Dendritic cell treated with granulocyte-macrophage colony-stimulating factor and Interleukin-4, amounts not matched to agents 40 ng/mL and 50 ng/mL, for 4 days (primary cell): ENCODE data around the gene GRB10.
"Not testable (repeated sequence)": the region's sequence is repeated elsewhere in the genome, so short reads cannot be mapped to it uniquely, and the experiment has no call there.

Source experiments
- H3K27ac Mint-ChIP-seq: one replicate; pipeline ENCODE4 v1.8.0; 2022; ENCODE audit warnings: mild to moderate bottlenecking, mixed read lengths
- H3K27me3 Mint-ChIP-seq: one replicate; pipeline ENCODE4 v1.8.0; 2022; ENCODE audit warnings: mild to moderate bottlenecking, mixed read lengths
- H3K36me3 Mint-ChIP-seq: one replicate; pipeline ENCODE4 v1.8.0; 2022; ENCODE audit warnings: low read depth, mixed read lengths
- H3K4me1 Mint-ChIP-seq: one replicate; pipeline ENCODE4 v1.8.0; 2022; ENCODE audit warnings: low read depth, mixed read lengths
- H3K4me3 Mint-ChIP-seq: one replicate; pipeline ENCODE4 v1.8.0; 2022; ENCODE audit warnings: mild to moderate bottlenecking, moderate library complexity, mixed read lengths
- H3K9me3 Mint-ChIP-seq: one replicate; pipeline ENCODE4 v1.8.0; 2022; ENCODE audit warnings: mixed read lengths
- intact Hi-C: fragments of 100-400 bp; cut with micrococcal nuclease; formaldehyde crosslinking; loops from one replicate; pipeline ENCODE4 v1.15.0; 2022

Gene GRB10

GRCh38 chr7:50558294-50559053 is 224.2 kb downstream of the GRB10 start:
- no peak overlapping the region for H3K4me3 Mint-ChIP-seq
- H3K4me1 Mint-ChIP-seq, result no peaks in the 10 kb centered on the region
- no peak overlapping the region for H3K27ac Mint-ChIP-seq
- H3K27me3 Mint-ChIP-seq, result peaks cover 18% of the 10 kb centered on the region
- H3K9me3 Mint-ChIP-seq, result no peaks in the 10 kb centered on the region
- no peaks in the 10 kb centered on the region for H3K36me3 Mint-ChIP-seq
- intact Hi-C loops, result no loop called here

DNA sequence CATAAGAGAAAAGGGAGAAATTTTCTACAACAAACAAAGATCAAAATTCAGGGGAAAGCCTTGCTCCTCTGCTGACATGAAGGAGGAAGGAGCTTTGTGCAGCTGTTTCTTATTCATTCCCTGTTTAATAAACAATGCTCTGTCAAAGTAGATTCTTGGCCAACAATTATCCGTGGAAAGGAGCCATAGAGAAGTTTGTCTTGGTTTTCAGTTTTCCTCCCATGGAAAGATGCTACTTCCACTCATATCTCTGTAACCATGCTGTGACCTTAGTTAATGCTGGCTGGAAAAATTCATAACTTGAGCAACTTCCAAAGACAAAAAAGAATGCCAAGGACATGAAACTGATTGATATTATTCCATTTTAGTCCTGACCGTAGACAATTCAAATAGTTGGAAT is 225.6 kb downstream of the GRB10 start:
- peaks cover 18% of the 10 kb centered on the region for H3K27me3 Mint-ChIP-seq
- no peaks in the 10 kb centered on the region for H3K9me3 Mint-ChIP-seq
- H3K4me1 Mint-ChIP-seq, result no peaks in the 10 kb centered on the region
- H3K36me3 Mint-ChIP-seq, result no peaks in the 10 kb centered on the region
- no peak overlapping the region for H3K4me3 Mint-ChIP-seq
- no peak overlapping the region for H3K27ac Mint-ChIP-seq
- intact Hi-C loops, result no loop called here

- Mint-ChIP-seq H3K36me3 (no peaks in the 10 kb centered on the region), H3K9me3 (no peaks in the 10 kb centered on the region), H3K4me3 (no peak overlapping the region), H3K4me1 (no peaks in the 10 kb centered on the region), H3K27ac (no peak overlapping the region), H3K27me3 (peaks cover 18% of the 10 kb centered on the region)
- intact Hi-C loops, result no loop called here
Measured at GRCh38 chr7:50556247-50556991, 226.3 kb downstream of the GRB10 start.

DNA sequence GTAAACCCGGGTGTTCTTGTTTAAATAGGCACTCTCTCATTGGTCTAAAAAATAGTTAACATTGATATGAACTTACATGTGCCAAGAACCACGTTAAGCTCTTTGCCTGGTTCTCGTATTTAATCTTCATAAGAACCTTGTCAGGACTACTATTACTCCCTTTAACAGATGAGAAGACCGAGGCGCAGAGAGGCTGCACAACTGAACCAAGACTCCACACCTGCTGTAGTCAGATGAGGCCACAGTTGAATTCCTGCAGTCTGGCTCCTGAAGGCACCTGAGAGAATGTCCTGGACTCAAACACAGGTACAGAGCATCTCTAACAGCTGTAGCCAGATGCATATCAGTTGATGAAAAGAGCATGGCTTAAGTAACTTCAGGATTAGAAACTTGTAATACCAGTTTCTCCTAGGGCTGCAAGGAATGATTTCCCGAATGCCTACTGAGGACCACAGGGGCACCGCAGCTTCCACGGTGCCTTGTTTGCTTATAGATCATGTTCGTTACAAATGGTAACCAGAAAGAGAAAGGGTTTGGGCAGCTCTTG is 227.0 kb downstream of the GRB10 start:
- H3K27ac Mint-ChIP-seq, result no peak overlapping the region
- peaks cover 15% of the 10 kb centered on the region for H3K27me3 Mint-ChIP-seq
- no peaks in the 10 kb centered on the region for H3K9me3 Mint-ChIP-seq
- no peaks in the 10 kb centered on the region for H3K4me1 Mint-ChIP-seq
- H3K36me3 Mint-ChIP-seq, result no peaks in the 10 kb centered on the region
- H3K4me3 Mint-ChIP-seq, result no peak overlapping the region
- intact Hi-C loops, result no loop called here

DNA sequence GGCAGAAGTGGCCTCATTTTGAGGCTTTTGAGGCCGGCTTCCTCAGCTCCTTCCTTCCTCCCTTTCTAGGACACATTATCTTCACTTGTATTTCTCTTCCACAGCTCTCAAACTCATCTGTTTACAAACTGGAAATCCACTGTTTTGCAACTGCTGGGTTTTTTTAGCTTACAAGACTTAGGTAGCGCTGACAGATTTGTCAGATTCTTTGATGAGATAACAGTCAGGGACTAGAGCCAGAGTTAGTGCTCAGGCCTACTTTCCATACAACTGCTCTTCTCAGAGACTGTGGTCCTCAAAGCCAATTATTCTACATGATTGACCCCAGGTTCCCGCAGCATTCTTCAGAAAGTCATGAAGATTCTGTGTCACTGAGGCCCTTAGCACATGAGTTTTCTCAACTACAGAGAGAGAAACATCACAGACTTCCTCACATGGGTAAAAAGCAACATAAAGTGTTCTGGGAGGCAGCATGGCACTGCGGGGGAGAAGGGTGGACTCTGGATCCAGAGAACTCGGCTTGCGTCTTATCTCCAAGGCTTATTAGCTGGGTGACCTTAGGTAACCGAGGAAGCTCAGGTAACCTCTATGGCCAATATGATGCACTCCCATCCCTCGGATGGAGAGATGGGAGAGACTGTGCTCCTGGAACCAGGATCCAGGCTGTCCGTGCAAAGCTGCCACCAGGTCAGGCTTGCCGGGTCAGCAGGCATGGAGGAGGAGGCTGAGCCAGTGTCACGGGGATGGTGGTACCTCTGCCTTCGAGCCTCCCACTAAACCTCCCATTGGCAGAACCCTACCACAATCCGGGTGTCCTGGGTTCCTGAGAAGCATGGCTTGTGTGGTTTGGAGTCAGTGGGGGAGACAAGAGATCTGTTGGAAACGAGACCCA is 228.0 kb downstream of the GRB10 start:
- H3K9me3 Mint-ChIP-seq, result no peaks in the 10 kb centered on the region
- intact Hi-C loops, result no loop called here
- H3K4me1 Mint-ChIP-seq, result no peaks in the 10 kb centered on the region
- no peaks in the 10 kb centered on the region for H3K36me3 Mint-ChIP-seq
- H3K27me3 Mint-ChIP-seq, result peaks cover 11% of the 10 kb centered on the region
- no peak overlapping the region for H3K4me3 Mint-ChIP-seq
- no peak overlapping the region for H3K27ac Mint-ChIP-seq

- no peak overlapping the region for H3K27ac Mint-ChIP-seq
- H3K36me3 Mint-ChIP-seq, result no peaks in the 10 kb centered on the region
- peaks cover 6% of the 10 kb centered on the region for H3K27me3 Mint-ChIP-seq
- H3K4me1 Mint-ChIP-seq, result no peaks in the 10 kb centered on the region
- H3K9me3 Mint-ChIP-seq, result no peaks in the 10 kb centered on the region
- intact Hi-C loops, result no loop called here
- no peak overlapping the region for H3K4me3 Mint-ChIP-seq
Measured at GRCh38 chr7:50553973-50554372, 228.7 kb downstream of the GRB10 start.

GRCh38 chr7:50552921-50553320 is 229.8 kb downstream of the GRB10 start:
- no peaks in the 10 kb centered on the region for H3K36me3 Mint-ChIP-seq
- intact Hi-C loops, result no loop called here
- no peak overlapping the region for H3K27ac Mint-ChIP-seq

DNA sequence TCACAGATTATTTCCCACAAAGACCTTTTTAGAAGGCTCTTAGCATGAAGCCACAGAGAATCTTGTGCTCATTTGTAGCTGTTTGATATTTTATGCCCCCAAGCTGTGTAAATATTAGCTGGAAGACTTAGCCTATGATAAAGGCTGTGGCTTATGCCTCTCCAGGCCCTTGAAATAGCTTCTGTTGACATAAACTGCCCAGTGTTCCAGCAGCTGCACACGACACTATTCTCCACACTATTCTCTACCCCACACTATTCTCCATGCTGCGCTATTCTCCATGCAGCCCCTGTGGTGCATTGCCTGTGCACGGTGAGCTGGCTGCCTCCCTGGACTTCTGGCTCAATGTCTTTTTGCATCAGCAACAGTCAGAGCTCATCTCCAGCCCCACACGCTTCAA is 230.6 kb downstream of the GRB10 start:
- Mint-ChIP-seq H3K27me3 (peaks cover 1% of the 10 kb centered on the region), H3K27ac (no peak overlapping the region), H3K36me3 (no peaks in the 10 kb centered on the region), H3K4me3 (no peak overlapping the region), H3K9me3 (no peaks in the 10 kb centered on the region), H3K4me1 (no peaks in the 10 kb centered on the region)
- intact Hi-C loops, result no loop called here

More at GRCh38 chr7:50552921-50553320, 229.8 kb downstream of the GRB10 start:
- H3K9me3 Mint-ChIP-seq, result no peaks in the 10 kb centered on the region
- peaks cover 1% of the 10 kb centered on the region for H3K27me3 Mint-ChIP-seq
- no peaks in the 10 kb centered on the region for H3K4me1 Mint-ChIP-seq
- no peak overlapping the region for H3K4me3 Mint-ChIP-seq

GRCh38 chr7:50545613-50546012 is 237.1 kb downstream of the GRB10 start:
- H3K36me3 Mint-ChIP-seq, H3K9me3 Mint-ChIP-seq, H3K4me3 Mint-ChIP-seq, H3K4me1 Mint-ChIP-seq, intact Hi-C loops, H3K27me3 Mint-ChIP-seq, H3K27ac Mint-ChIP-seq: not testable (repeated sequence)

- intact Hi-C loops, result no loop called here
- H3K27me3 Mint-ChIP-seq, result no peaks in the 10 kb centered on the region
Measured at GRCh38 chr7:50544992-50545391, 237.7 kb downstream of the GRB10 start.

DNA sequence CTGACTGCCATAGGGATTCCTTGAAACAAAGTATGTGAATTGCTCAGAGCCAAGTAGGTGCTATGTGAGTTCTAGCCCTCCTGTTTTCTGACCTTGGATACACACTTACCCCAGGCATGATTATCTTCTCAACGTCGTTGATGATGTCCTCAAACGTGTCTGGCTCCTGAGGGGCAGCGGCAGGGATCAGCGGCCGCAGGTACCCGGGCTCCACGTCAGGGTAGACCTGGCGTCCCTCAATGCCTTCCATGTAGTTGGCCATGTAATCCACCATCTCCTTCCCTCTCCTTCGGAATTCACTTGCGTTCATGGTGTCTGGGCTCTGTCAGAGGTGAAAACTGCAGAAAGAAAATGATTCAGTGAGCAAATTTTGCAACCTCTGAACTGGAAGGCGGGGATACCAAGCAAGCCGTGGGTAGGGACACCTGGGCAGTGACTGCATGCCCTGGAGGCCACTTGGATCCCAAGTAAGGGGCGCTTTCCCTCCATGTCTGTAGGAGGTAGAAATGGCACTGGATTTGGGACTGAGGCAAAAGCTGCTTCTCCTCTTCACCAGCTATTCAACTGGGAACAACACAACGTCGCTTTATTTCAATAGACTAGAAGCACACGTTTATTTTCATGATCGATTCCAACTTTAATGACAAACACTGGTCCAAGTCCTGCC is 238.8 kb downstream of the GRB10 start:
- Mint-ChIP-seq H3K4me3 (no peak overlapping the region), H3K4me1 (peaks cover 6% of the 10 kb centered on the region), H3K27me3 (no peaks in the 10 kb centered on the region), H3K9me3 (no peaks in the 10 kb centered on the region), H3K36me3 (no peaks in the 10 kb centered on the region), H3K27ac (no peak overlapping the region)
- intact Hi-C loops, result no loop called here

More at GRCh38 chr7:50544992-50545391, 237.7 kb downstream of the GRB10 start:
- no peaks in the 10 kb centered on the region for H3K36me3 Mint-ChIP-seq
- no peaks in the 10 kb centered on the region for H3K9me3 Mint-ChIP-seq
- no peak overlapping the region for H3K27ac Mint-ChIP-seq
- H3K4me1 Mint-ChIP-seq, result peaks cover 6% of the 10 kb centered on the region
- no peak overlapping the region for H3K4me3 Mint-ChIP-seq

DNA sequence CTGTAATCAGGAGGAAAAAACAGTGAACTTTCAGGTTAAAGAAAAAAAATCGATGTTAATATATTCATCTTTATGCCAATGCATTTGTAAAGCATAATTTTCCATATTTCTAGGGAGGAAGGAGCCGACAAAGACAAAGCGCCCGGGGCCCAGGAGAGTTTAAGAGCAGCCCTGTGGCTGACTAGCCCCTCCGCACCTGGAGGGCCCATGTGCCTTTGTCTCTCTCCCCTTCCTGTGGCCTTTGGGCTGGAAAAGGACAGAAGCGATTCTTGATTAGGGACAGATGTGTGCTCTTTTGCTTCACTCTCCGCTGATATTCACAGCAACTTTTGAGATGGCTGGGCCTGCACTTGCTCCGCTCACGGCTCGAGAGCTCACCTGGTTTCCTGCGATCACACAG is 240.6 kb downstream of the GRB10 start:
- Mint-ChIP-seq H3K4me3 (no peak overlapping the region), H3K9me3 (no peaks in the 10 kb centered on the region), H3K27ac (no peak overlapping the region), H3K36me3 (no peaks in the 10 kb centered on the region), H3K27me3 (no peaks in the 10 kb centered on the region), H3K4me1 (peaks cover 6% of the 10 kb centered on the region)
- intact Hi-C loops, result no loop called here

DNA sequence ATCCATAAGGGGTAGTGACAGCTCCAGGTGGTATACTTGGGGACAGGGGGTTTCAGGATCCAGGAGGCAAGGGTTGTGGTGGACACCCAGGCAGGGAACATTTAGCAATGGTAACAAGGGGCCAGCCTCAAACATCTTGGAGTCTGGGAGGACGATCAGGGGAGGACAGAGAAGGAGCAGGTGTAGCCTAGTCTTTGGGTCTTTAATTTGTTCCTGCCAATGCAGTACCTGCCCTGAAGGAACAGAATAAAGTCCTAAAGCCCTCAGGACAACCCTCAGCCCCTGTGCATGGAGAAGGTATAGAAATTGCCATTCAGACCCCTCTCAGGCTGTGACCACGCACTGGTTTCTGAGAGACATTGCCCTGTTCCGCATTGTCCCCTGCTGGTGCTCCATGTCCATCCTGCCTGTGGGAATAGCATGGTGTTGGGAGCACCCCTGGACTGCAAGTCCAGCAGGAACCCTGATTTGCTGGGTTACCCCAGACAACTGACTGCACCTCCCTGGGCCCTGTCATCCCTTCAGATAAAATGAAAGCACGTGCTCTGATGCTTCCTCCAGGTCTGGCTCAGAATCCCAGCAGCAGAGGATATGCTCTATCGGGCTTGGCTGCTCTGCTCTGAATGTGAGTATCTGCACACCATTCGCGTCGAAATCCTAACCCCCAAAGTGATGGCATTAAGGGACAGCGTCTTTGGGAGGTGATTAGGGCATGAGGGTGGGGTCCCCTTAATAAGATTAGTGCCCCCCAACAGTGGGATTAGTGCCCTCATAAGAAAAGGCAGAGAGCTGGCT is 241.7 kb downstream of the GRB10 start:
- Mint-ChIP-seq H3K36me3 (no peaks in the 10 kb centered on the region), H3K27me3 (no peaks in the 10 kb centered on the region), H3K4me3 (no peak overlapping the region), H3K4me1 (peaks cover under 1% of the 10 kb centered on the region), H3K9me3 (no peaks in the 10 kb centered on the region), H3K27ac (no peak overlapping the region)
- intact Hi-C loops, result no loop called here
